Astrocyte of the cerebellum (primary cell): ENCODE measurements around the gene PRKRA.
"Not testable (repeated sequence)": the region's sequence is repeated elsewhere in the genome, so short reads cannot be mapped to it uniquely, and the experiment has no call there.

Source experiments
- DNase-seq: peaks from one replicate; pipeline ENCODE4 v3.0.0-alpha.2; 2011; ENCODE audit warnings: low read depth
- H3K4me3 ChIP-seq: 2 replicates; pipeline ENCODE4 v1.5.1; 2011; ENCODE audit warnings: mild to moderate bottlenecking, low read depth, low read length, moderate library complexity
- CTCF ChIP-seq: IDR thresholded peaks from 2 replicates; pipeline ENCODE4 v1.5.1; 2012; ENCODE audit warnings: low read length, low read depth, moderate library complexity, mild to moderate bottlenecking; ENCODE audit errors: missing control alignments
- in situ Hi-C: cut with HindIII; loops from 2 replicates; pipeline ENCODE4 v1.10.0; 2017; ENCODE audit warnings: low sequenced_read_pairs

Gene PRKRA

GRCh38 chr2:178473373-178473772, 22.4 kb upstream of the PRKRA start:
- H3K4me3 ChIP-seq = no peak overlapping the region
- in situ Hi-C loops = no loop called here
- DNase-seq = no peak
- TF ChIP-seq CTCF = no peak

- DNase-seq, H3K4me3 ChIP-seq, in situ Hi-C loops: not testable (repeated sequence)
Measured at GRCh38 chr2:178471313-178471712, 20.3 kb upstream of the PRKRA start.

- no peak for TF ChIP-seq CTCF
- no peak for DNase-seq
- in situ Hi-C loops = no loop called here
- no peak overlapping the region for H3K4me3 ChIP-seq
Measured at GRCh38 chr2:178469219-178469849, 18.4 kb upstream of the PRKRA start.

GRCh38 chr2:178457390-178457886, 6.5 kb upstream of the PRKRA start:
- no peak for DNase-seq
- no peak overlapping the region for H3K4me3 ChIP-seq
- in situ Hi-C loops = no loop called here
- TF ChIP-seq CTCF = no peak

- in situ Hi-C loops = no loop called here
- no peak for TF ChIP-seq CTCF
- no peak for DNase-seq
- no peak overlapping the region for H3K4me3 ChIP-seq
Measured at GRCh38 chr2:178455947-178456346, 5.0 kb upstream of the PRKRA start.

- in situ Hi-C loops = no loop called here
- TF ChIP-seq CTCF = no peak
- no peak overlapping the region for H3K4me3 ChIP-seq
- no peak for DNase-seq
Measured at GRCh38 chr2:178452870-178453269, 1.9 kb upstream of the PRKRA start.

- no peak for TF ChIP-seq CTCF
- H3K4me3 ChIP-seq = no peak overlapping the region
- no peak for DNase-seq
- in situ Hi-C loops = no loop called here
Measured at GRCh38 chr2:178452334-178452733, 1.4 kb upstream of the PRKRA start.
